HG03095 (cell line): ENCODE measurements around the gene COX7C.
"Not testable (repeated sequence)": the region's sequence is repeated elsewhere in the genome, so short reads cannot be mapped to it uniquely, and the experiment has no call there.

Source experiments
- ATAC-seq: cut with Tn5 transposase; IDR thresholded peaks from one replicate; pipeline ENCODE4 v1.9.1; 2021; ENCODE audit warnings: moderate library complexity; ENCODE audit not compliant: unreplicated experiment

The COX7C gene

DNA sequence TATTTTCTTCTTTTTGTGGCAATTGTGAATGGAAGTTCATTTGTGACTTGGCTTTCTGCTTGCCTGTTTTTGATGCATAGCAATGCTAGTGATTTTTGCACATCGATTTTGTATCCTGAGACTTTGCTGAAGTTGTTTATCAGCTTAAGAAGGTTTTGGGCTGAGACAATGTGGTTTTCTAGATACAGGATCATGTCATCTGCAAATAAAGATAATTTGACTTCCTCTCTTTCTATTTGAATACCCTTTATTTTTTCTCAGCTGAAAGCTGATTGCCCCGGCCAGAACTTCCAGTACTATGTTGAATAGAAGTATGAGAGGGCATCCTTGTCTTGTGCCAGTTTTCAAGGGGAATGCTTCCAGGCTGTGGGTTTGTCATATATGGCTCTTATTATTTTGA lies 43.0 kb downstream of the COX7C start:
- ATAC-seq: not testable (repeated sequence)

DNA sequence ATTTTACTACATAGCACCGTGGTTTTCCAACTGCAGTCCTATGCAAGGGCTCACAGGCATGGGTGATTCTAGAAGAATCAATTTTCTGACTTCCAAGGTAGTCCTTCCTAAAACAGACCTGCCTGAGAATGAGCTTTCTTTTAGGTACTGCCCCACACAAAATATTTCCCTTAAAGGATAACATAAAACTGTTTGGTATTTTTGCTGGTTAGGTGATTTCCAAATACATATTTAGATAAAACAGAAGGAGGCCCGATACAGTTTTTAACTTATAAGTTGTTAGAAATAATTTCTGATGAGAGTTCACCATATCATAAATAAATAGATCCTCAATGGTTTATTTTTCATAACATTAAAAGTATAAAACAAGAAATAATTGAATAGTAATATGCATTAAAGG lies 46.4 kb downstream of the COX7C start:
- ATAC-seq: no peak

DNA sequence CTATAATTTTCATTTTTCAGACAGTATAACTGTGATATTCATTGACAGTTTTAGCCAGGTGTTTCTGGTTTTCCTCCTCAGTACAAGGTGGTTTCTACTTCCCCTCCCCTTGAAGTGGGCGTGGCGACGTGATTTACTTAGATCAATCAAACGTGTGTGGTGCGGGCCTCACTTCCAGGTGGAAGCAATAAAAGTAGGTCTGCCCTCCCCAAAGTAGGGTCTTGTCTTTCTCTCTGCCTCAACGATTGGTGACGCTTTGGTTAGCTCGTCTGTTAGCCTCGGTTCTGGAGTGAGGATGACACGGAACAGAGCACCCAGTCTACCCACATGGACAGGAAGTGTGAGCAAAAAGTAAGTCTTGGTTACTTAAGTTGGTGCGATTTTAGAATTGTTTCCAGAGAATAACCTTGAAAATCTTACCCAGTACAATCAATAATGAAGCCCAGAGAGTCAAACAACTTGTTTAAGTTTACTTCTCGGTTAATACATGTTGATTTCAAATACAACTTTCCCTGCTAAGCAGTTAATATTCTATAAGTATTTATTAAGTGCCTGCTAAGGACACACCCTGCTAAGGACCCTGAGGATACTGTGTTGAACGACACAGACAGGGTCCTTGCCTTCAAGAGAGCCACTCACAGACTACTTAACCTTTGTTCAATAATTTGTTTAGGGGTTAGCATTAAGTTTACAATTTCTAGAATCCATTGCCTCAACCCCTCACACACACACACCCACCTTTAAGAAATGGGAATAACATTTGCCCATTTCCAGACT lies 48.4 kb downstream of the COX7C start:
- ATAC-seq: peak; percentile 65

DNA sequence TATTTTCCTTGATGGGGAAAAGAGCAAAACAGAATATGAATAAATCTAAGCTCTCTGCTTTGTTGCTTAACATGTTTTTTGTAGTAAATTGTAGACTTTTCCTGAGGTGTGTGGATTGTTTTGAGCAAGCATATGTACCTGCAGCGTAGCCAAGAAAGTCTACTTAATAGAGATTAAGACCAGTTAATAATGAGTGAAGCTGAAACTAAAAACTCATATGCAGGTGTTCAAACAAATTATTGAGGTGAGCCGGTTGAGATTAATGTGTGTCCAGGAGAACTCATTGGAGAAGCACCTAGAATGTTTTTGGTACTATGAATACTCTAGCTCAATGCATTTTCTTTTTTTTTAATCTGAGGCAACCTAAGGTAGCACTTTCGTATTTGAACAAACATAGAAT lies 49.2 kb downstream of the COX7C start:
- ATAC-seq: no peak
